Mesenchymal stem cell (in vitro differentiated cells and primary cell): ENCODE data around the gene SLCO2B1.

Experiments used
- DNase-seq: peaks from one replicate; pipeline ENCODE4 v3.0.0-alpha.2; 2013
- H2AFZ ChIP-seq: one replicate; pipeline ENCODE4 v1.6.1; 2013; ENCODE audit warnings: low read depth, mild to moderate bottlenecking, control low read depth, inconsistent platforms, low read length, moderate library complexity
- H2AK5ac ChIP-seq: 2 replicates; pipeline ENCODE4 v1.6.1; 2013; ENCODE audit warnings: low read length, moderate library complexity, mild to moderate bottlenecking, inconsistent platforms; ENCODE audit not compliant: severe bottlenecking
- H2BK120ac ChIP-seq: one replicate; pipeline ENCODE4 v1.6.1; 2013; ENCODE audit warnings: low read depth, mild to moderate bottlenecking, inconsistent platforms, low read length, moderate library complexity
- H2BK12ac ChIP-seq, 2 experiments: one replicate each; pipeline ENCODE4 v1.6.1; 2013; ENCODE audit warnings: inconsistent platforms in 2 of 2, low read length in 2 of 2, mild to moderate bottlenecking in 2 of 2, moderate library complexity in 2 of 2, control low read depth in 1 of 2
- H2BK15ac ChIP-seq: one replicate; pipeline ENCODE4 v1.6.1; 2013; ENCODE audit warnings: mild to moderate bottlenecking, low read depth, inconsistent platforms; ENCODE audit not compliant: poor library complexity, severe bottlenecking
- H2BK5ac ChIP-seq: 2 replicates; pipeline ENCODE4 v1.6.1; 2013; ENCODE audit warnings: low read depth, mild to moderate bottlenecking, low read length, control low read depth, inconsistent platforms; ENCODE audit not compliant: poor library complexity, severe bottlenecking
- H3K14ac ChIP-seq, 2 experiments: one replicate each; pipeline ENCODE4 v1.6.1; 2013; ENCODE audit warnings: inconsistent platforms in 2 of 2, low read length in 2 of 2, control low read depth in 1 of 2, mild to moderate bottlenecking in 1 of 2, moderate library complexity in 1 of 2
- H3K18ac ChIP-seq, 2 experiments: one replicate each; pipeline ENCODE4 v1.6.1; 2013; ENCODE audit warnings: inconsistent platforms in 2 of 2, low read length in 2 of 2, control low read depth in 1 of 2, low read depth in 1 of 2, mild to moderate bottlenecking in 1 of 2
- H3K23ac ChIP-seq, 2 experiments: one replicate each; pipeline ENCODE4 v1.6.1; 2013; ENCODE audit warnings: inconsistent platforms in 2 of 2, low read length in 2 of 2, mild to moderate bottlenecking in 2 of 2, moderate library complexity in 2 of 2, control low read depth in 1 of 2
- H3K27ac ChIP-seq: 2 replicates; pipeline ENCODE4 v1.5.1; 2013; ENCODE audit warnings: mild to moderate bottlenecking, moderate library complexity, low read length, control low read depth, inconsistent platforms; ENCODE audit not compliant: poor library complexity, severe bottlenecking
- H3K27me3 ChIP-seq, 2 experiments: 2 replicates each; pipeline versions ENCODE4 v1.6.1 to v1.7.0; 2013; ENCODE audit warnings: low read length in 2 of 2, mild to moderate bottlenecking in 2 of 2, moderate library complexity in 2 of 2, control low read depth in 1 of 2, inconsistent platforms in 1 of 2; ENCODE audit not compliant: control insufficient read depth in 1 of 2, insufficient read depth in 1 of 2
- H3K36me3 ChIP-seq, 2 experiments: 2 replicates each; pipeline versions ENCODE4 v1.6.1 to v1.7.0; 2013; ENCODE audit warnings: low read length in 2 of 2, control low read depth in 1 of 2, inconsistent platforms in 1 of 2, low read depth in 1 of 2, mild to moderate bottlenecking in 1 of 2; ENCODE audit not compliant: insufficient read depth in 2 of 2, control insufficient read depth in 1 of 2
- H3K4ac ChIP-seq, 2 experiments: one replicate each; pipeline ENCODE4 v1.6.1; 2013; ENCODE audit warnings: inconsistent platforms in 2 of 2, low read length in 2 of 2, mild to moderate bottlenecking in 2 of 2, moderate library complexity in 2 of 2, control low read depth in 1 of 2, low read depth in 1 of 2
- H3K4me1 ChIP-seq: 2 replicates; pipeline ENCODE4 v1.6.1; 2013; ENCODE audit warnings: low read depth, low read length, control low read depth; ENCODE audit not compliant: control insufficient read depth, insufficient read depth
- H3K4me2 ChIP-seq: 2 replicates; pipeline ENCODE4 v1.6.1; 2013; ENCODE audit warnings: low read length, mild to moderate bottlenecking, inconsistent platforms; ENCODE audit not compliant: poor library complexity, severe bottlenecking
- H3K4me3 ChIP-seq, 2 experiments: 2 replicates each; pipeline versions ENCODE4 v1.5.1 to v1.7.0; 2013; ENCODE audit warnings: low read length in 2 of 2, mild to moderate bottlenecking in 2 of 2, control low read depth in 1 of 2, low read depth in 1 of 2; ENCODE audit not compliant: insufficient read depth in 1 of 2
- H3K79me1 ChIP-seq: replicated peaks from 2 replicates; pipeline ENCODE4 v1.6.1; 2013; ENCODE audit warnings: mild to moderate bottlenecking, control low read depth, low read length, inconsistent platforms; ENCODE audit not compliant: poor library complexity, severe bottlenecking
- H3K9ac ChIP-seq: 2 replicates; pipeline ENCODE4 v1.7.0; 2013; ENCODE audit warnings: mild to moderate bottlenecking, low read length, moderate library complexity
- H3K9me3 ChIP-seq: 2 replicates; pipeline ENCODE4 v1.7.0; 2013; ENCODE audit warnings: mild to moderate bottlenecking, low read length; ENCODE audit not compliant: control insufficient read depth
- H4K8ac ChIP-seq: one replicate; pipeline ENCODE4 v1.6.1; 2013; ENCODE audit warnings: inconsistent platforms, mild to moderate bottlenecking, low read length, moderate library complexity
- H4K91ac ChIP-seq: one replicate; pipeline ENCODE4 v1.6.1; 2013; ENCODE audit warnings: mild to moderate bottlenecking, low read length, inconsistent platforms
- WGBS: methylation state at CpG from one replicate; pipeline ENCODE4 v1.1.7; 2013; ENCODE audit warnings: mixed read lengths; 5-methylcytosine and 5-hydroxymethylcytosine counted together

Gene SLCO2B1

DNA sequence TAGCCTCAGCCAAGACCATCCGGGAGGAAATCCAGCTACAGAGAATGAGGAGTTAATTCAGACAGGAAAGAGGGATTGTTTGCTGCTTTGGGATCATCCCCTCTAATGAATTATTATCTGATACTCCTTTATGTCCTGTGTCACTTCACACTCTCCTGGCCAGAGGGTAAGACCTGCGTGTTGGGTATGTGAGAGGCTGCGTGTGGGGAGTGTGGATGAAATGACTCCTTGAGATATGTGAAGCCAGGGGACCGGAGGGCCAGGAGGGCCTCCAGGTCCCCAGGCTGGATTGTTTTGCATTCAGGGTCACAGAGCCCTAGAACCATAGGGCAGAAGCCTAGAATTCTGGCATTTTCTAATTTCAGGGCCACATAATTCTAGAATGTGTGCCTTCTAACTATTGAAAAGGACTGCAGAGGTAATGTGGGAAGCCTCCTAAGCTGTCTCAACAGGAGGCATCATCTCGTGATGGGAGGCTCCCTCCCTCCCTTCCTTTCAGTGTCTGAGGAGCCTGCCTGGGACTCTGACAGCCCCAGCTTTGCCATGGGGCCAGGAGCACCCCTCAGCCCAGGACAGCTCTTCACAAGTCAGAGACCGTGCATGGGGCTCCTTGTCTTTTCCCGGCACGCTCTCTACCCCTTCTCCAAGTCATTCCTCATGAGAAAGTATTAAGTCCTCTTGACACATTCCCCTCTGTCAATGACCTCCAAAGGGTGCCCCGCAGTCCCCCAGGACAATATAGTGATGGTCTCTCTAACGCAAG is 93.3 kb downstream of the SLCO2B1 start:
- WGBS = 72% methylated on average over 5 of the region's 10 CpGs
- H4K8ac ChIP-seq = no peak overlapping the region

DNA sequence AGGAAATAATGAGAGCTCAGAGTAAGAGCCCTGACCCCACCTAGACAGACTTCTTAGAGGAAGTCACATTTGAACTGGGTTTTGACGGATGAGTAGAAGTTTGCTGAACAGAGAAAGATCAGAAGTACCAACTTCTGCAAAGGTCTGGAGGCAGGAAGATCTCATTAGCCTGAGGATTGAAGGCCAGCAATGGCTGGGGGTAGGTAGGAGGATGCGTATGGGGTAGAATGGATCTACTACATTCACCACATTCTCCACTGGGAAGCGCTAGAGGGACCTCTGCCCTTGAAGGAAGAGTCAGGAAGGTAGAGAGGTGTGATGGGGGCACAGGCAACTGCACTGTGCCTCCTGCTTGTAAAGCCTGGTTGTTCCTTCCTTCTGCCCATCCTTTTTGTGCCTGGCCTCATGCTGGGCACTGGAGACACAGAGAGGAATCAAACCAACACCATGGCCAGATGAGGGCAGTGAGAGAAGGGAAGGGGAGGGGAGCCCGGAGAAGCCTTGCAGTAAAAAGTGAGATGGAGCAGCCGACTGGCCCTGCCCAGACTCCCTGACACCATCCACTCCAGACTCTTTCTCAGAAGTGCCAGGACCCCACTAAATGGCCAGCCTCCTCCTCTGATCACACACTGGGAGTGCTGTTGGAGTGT is 94.6 kb downstream of the SLCO2B1 start:
- H3K36me3 ChIP-seq = peaks cover 0 to 4% of the 10 kb centered on the region in 2 experiments
- DNase-seq = no peak
- H3K23ac ChIP-seq = no peak overlapping the region
- H2AFZ ChIP-seq = no peak overlapping the region
- H4K8ac ChIP-seq = no peak overlapping the region
- WGBS = 45% methylated on average over 2 of the region's 5 CpGs
- H3K9ac ChIP-seq = no peak overlapping the region
- H3K4me1 ChIP-seq = peaks cover 15% of the 10 kb centered on the region
- no peak overlapping the region for H3K4ac ChIP-seq
- no peak overlapping the region for H2BK5ac ChIP-seq
- no peak overlapping the region for H4K91ac ChIP-seq
- H3K27ac ChIP-seq = no peak overlapping the region
- no peak overlapping the region for H3K4me3 ChIP-seq
- H2BK15ac ChIP-seq = no peak overlapping the region
- no peaks in the 10 kb centered on the region for H3K9me3 ChIP-seq
- H3K4me2 ChIP-seq = no peak overlapping the region
- no peak overlapping the region for H3K18ac ChIP-seq
- H2BK12ac ChIP-seq = no peak overlapping the region
- no peak overlapping the region for H2AK5ac ChIP-seq
- H3K79me1 ChIP-seq = no peaks in the 10 kb centered on the region
- H3K14ac ChIP-seq = no peak overlapping the region
- peaks cover 57 to 68% of the 10 kb centered on the region in 2 experiments for H3K27me3 ChIP-seq
- no peak overlapping the region for H2BK120ac ChIP-seq

More for the DNA sequence above, 93.3 kb downstream of the SLCO2B1 start:
- no peak overlapping the region for H3K27ac ChIP-seq
- H3K9ac ChIP-seq = no peak overlapping the region
- H3K9me3 ChIP-seq = no peaks in the 10 kb centered on the region
- no peak overlapping the region for H4K91ac ChIP-seq
- no peak overlapping the region for H3K14ac ChIP-seq
- H3K4me1 ChIP-seq = peaks cover 18% of the 10 kb centered on the region
- no peak overlapping the region for H2BK5ac ChIP-seq
- no peak overlapping the region for H3K23ac ChIP-seq
- H3K27me3 ChIP-seq = peaks cover 60 to 68% of the 10 kb centered on the region in 2 experiments
- H2BK15ac ChIP-seq = no peak overlapping the region
- DNase-seq = no peak
- no peak overlapping the region for H2BK12ac ChIP-seq
- no peak overlapping the region for H3K4ac ChIP-seq
- no peak overlapping the region for H3K4me2 ChIP-seq
- H2AFZ ChIP-seq = no peak overlapping the region
- H2AK5ac ChIP-seq = no peak overlapping the region
- H3K79me1 ChIP-seq = no peaks in the 10 kb centered on the region
- no peak overlapping the region for H2BK120ac ChIP-seq
- H3K36me3 ChIP-seq = peaks cover 0 to 4% of the 10 kb centered on the region in 2 experiments
- H3K18ac ChIP-seq = no peak overlapping the region
- H3K4me3 ChIP-seq = no peak overlapping the region

DNA sequence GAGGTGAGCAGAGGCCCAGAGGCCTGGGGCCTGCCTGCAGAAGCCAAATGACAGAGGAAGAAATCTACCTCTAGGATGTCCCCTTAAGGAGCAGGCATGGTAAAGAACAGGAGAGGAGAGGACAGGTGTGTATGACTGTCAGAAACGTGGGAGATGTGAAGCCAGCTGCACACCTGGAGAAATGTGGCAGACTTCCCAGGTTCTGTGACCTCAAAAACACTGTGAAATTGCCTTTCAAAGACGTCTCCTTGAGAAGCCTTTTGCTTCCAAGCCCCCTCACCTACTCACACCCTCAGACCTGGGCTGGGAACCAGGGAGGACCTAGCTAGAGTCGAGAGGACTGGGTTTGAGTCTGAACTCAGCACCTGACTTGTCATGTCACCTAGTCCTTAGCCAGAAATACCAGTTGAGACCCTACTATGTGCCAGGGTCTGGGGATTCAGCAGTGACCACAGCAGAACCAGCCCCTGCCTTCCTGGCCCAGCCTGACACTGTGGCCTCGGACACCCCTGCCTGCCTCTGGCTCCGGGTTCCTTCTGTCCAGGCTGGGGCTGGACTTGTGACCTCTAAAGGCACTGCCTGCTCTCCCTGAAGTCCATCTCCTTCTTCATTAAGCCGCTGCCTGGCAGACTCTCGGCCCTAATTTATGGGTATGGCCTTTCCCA is 95.2 kb downstream of the SLCO2B1 start:
- no peaks in the 10 kb centered on the region for H3K9me3 ChIP-seq
- no peak overlapping the region for H4K91ac ChIP-seq
- no peak overlapping the region for H2BK120ac ChIP-seq
- H2BK15ac ChIP-seq = no peak overlapping the region
- no peak overlapping the region for H2AK5ac ChIP-seq
- no peak overlapping the region for H3K4me3 ChIP-seq
- no peak overlapping the region for H3K27ac ChIP-seq
- DNase-seq = no peak
- H3K23ac ChIP-seq = no peak overlapping the region
- H3K14ac ChIP-seq = no peak overlapping the region
- H3K27me3 ChIP-seq = peaks cover 57 to 68% of the 10 kb centered on the region in 2 experiments
- H3K4me1 ChIP-seq = peaks cover 9% of the 10 kb centered on the region
- no peak overlapping the region for H2BK12ac ChIP-seq
- peaks cover 0 to 4% of the 10 kb centered on the region in 2 experiments for H3K36me3 ChIP-seq
- no peak overlapping the region for H3K4ac ChIP-seq
- no peak overlapping the region for H2AFZ ChIP-seq
- WGBS = 71% methylated on average over 5 of the region's 7 CpGs
- H3K18ac ChIP-seq = no peak overlapping the region
- no peak overlapping the region for H2BK5ac ChIP-seq
- H3K9ac ChIP-seq = no peak overlapping the region
- H4K8ac ChIP-seq = no peak overlapping the region
- no peaks in the 10 kb centered on the region for H3K79me1 ChIP-seq
- no peak overlapping the region for H3K4me2 ChIP-seq
